Measurements from ENCODE around the gene SLC27A1.
"Not testable (repeated sequence)": the region's sequence is repeated elsewhere in the genome, so short reads cannot be mapped to it uniquely, and the experiment has no call there.

Gene SLC27A1

GRCh38 chr19:17457616-17458015 is 12.7 kb upstream of the SLC27A1 start:
- DNase-seq: no peak

- DNase-seq: no peak
These were observed 11.4 kb upstream of the SLC27A1 start for GRCh38 chr19:17458970-17459369.

- no peak for DNase-seq
These were observed 9.7 kb upstream of the SLC27A1 start, which contains the start of gene NXNL1 for GRCh38 chr19:17460372-17461230. Gene NXNL1, minus strand, starts transcription at chr19:17460926. Its CDS starts 57 bp downstream, at chr19:17460869.

GRCh38 chr19:17466487-17466850 is 3.9 kb upstream of the SLC27A1 start:
- DNase-seq: no peak

GRCh38 chr19:17467471-17468301 is 2.6 kb upstream of the SLC27A1 start:
- no peak for DNase-seq

- no peak for DNase-seq
These were observed 1.8 kb upstream of the SLC27A1 start for GRCh38 chr19:17468302-17469091.

GRCh38 chr19:17469092-17469480 is 1.2 kb upstream of the SLC27A1 start:
- DNase-seq: no peak

GRCh38 chr19:17469481-17470067 is 750 bp upstream of the SLC27A1 start:
- DNase-seq: peak; percentile 67

GRCh38 chr19:17471410-17472125 is 1.2 kb downstream of the SLC27A1 start:
- DNase-seq: no peak

- DNase-seq: no peak
These were observed 2.7 kb downstream of the SLC27A1 start for GRCh38 chr19:17473041-17473440.

- not testable (repeated sequence) for DNase-seq
These were observed 4.8 kb downstream of the SLC27A1 start for GRCh38 chr19:17475011-17475540.

GRCh38 chr19:17475541-17476115 is 5.3 kb downstream of the SLC27A1 start:
- no peak for DNase-seq

- DNase-seq: no peak
These were observed 9.0 kb downstream of the SLC27A1 start for GRCh38 chr19:17479325-17479791.

GRCh38 chr19:17481986-17482385 is 11.7 kb downstream of the SLC27A1 start:
- DNase-seq: no peak

- DNase-seq: no peak
These were observed 12.7 kb downstream of the SLC27A1 start for GRCh38 chr19:17482877-17483604.

GRCh38 chr19:17483605-17484002 is 13.3 kb downstream of the SLC27A1 start:
- DNase-seq: no peak

GRCh38 chr19:17484520-17485185 is 14.3 kb downstream of the SLC27A1 start:
- no peak for DNase-seq

- DNase-seq: no peak
These were observed 16.4 kb downstream of the SLC27A1 start for GRCh38 chr19:17486545-17487240.

Measured in NCI-H1092 (cell line).